DMS114 treated with DMSO at 0.1 percent for 48 hours (cell line): ENCODE measurements around the gene CD96.
A peak's percentile ranks its signal among the peaks of the same experiment; 100 is the strongest.
"Not testable (repeated sequence)": the region's sequence is repeated elsewhere in the genome, so short reads cannot be mapped to it uniquely, and the experiment has no call there.

Source experiments
- DNase-seq: peaks from one replicate; lab custom pipeline; 2025; ENCODE audit not compliant: unreplicated experiment; lab: John Stamatoyannopoulos, UW

The CD96 gene

GRCh38 chr3:111668888-111669488 is 127.0 kb downstream of the CD96 start:
- peak; percentile 46 for DNase-seq

- DNase-seq, result no peak
Observed at GRCh38 chr3:111669926-111670630, 128.1 kb downstream of the CD96 start.

GRCh38 chr3:111672461-111672860 is 130.5 kb downstream of the CD96 start:
- DNase-seq, result not testable (repeated sequence)

GRCh38 chr3:111675846-111676210 is 133.8 kb downstream of the CD96 start:
- DNase-seq, result no peak

- no peak for DNase-seq
Observed at GRCh38 chr3:111676211-111677006, 134.4 kb downstream of the CD96 start.

GRCh38 chr3:111677007-111677392 is 135.0 kb downstream of the CD96 start:
- no peak for DNase-seq

GRCh38 chr3:111681661-111682426 is 139.8 kb downstream of the CD96 start:
- no peak for DNase-seq

- DNase-seq, result no peak
Observed at GRCh38 chr3:111684640-111685039, 142.6 kb downstream of the CD96 start.

GRCh38 chr3:111688190-111688800 is 146.3 kb downstream of the CD96 start:
- no peak for DNase-seq

- no peak for DNase-seq
Observed at GRCh38 chr3:111690242-111690641, 148.2 kb downstream of the CD96 start.

- peak; percentile 57 for DNase-seq
Observed at GRCh38 chr3:111691293-111691909, 149.4 kb downstream of the CD96 start.

GRCh38 chr3:111692593-111693552 is 150.9 kb downstream of the CD96 start:
- no peak for DNase-seq

GRCh38 chr3:111694471-111694870 is 152.5 kb downstream of the CD96 start:
- DNase-seq, result no peak

- DNase-seq, result no peak
Observed at GRCh38 chr3:111695636-111696117, 153.7 kb downstream of the CD96 start.

- no peak for DNase-seq
Observed at GRCh38 chr3:111700054-111700453, 158.1 kb downstream of the CD96 start.

- no peak for DNase-seq
Observed at GRCh38 chr3:111701292-111701906, 159.4 kb downstream of the CD96 start.
